Esophagus muscularis mucosa (tissue), 2 donors: Measurements from ENCODE around the gene AIDA.

ENCODE experiments used
- EP300 ChIP-seq: sonication (generic); formaldehyde crosslinking; IDR thresholded peaks from one replicate; pipeline ENCODE4 v1.6.1; 2017; ENCODE audit warnings: antibody characterized with exemption
- POLR2A ChIP-seq: fragments of 450-650 bp; IDR thresholded peaks from one replicate; pipeline ENCODE4 v1.6.1; 2017; ENCODE audit warnings: antibody characterized with exemption, moderate library complexity, mild to moderate bottlenecking, low read depth

DNA sequence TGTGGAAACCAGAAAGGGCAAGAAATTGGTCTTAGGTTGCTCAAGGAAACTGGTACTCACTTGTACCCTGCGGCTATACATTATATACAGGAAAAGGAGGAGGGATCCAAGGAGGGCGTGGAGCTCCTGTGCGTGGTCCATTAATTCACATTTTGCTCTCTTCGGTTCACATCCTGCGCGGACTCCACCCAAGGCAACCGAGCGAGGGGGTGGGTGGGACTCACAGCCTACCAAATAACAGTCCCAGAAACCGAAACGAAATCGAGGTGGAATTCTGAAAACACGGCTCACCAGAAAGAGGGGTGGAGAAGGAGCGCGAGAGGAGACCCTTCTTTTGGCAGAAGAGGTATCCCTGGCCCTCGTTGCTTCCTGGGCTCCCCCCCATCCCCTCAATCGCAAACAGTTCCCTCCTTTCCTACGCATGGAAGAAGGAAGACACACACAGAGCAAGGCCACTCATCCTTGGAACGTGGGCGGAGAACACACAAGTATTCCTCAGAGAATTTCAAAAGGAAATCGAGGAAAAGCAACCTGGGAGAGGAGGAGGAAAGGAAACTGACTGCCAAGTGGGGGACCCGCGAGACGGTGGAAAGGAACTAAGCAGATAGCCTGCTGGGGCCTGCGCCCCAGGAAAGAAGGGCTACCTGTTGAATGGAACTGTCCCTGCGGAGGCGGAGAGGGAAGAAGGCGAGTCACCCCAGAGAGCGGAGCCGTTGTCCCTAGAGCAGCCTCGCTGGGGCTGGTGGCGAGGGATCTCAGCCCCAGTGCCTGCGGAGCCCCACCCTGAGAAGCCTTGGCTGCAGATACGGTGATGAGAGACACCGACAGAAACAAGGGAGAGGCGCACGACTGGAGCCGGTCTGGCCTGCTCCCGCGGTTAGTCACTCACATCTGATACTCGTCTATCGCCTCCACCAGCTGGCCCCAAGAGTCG, 705 bp downstream of the AIDA start:
- TF ChIP-seq EP300 (no peak), POLR2A (no peak)
